H9 (cell line): ENCODE data around the gene ANP32A. TPM values are rescaled to one million over a fixed set of nuclear protein-coding genes. Genes with fewer than 3 reads are reported as not detected.

Experiments used
- DNase-seq: peaks from one replicate; pipeline ENCODE4 v3.0.0-alpha.2; 2017
- H2AFZ ChIP-seq: one replicate; pipeline ENCODE4 v1.6.1; 2013; ENCODE audit warnings: mild to moderate bottlenecking, low read length, control low read depth, moderate library complexity
- H2AK5ac ChIP-seq: 2 replicates; pipeline ENCODE4 v1.6.1; 2013; ENCODE audit warnings: low read length, control low read depth, mixed read lengths; ENCODE audit not compliant: insufficient read length
- H2BK120ac ChIP-seq: one replicate; pipeline ENCODE4 v1.6.1; 2013; ENCODE audit warnings: low read depth, mild to moderate bottlenecking, low read length, control low read depth, inconsistent platforms; ENCODE audit not compliant: poor library complexity, severe bottlenecking
- H2BK12ac ChIP-seq: 2 replicates; pipeline ENCODE4 v1.6.1; 2013; ENCODE audit warnings: low read length, control low read depth, mixed read lengths, low read depth; ENCODE audit not compliant: insufficient read length
- H2BK15ac ChIP-seq: 2 replicates; pipeline ENCODE4 v1.6.1; 2013; ENCODE audit warnings: low read depth, low read length, control low read depth
- H2BK20ac ChIP-seq: one replicate; pipeline ENCODE4 v1.6.1; 2013; ENCODE audit warnings: low read depth, mild to moderate bottlenecking, low read length, control low read depth, inconsistent platforms; ENCODE audit not compliant: poor library complexity, severe bottlenecking
- H2BK5ac ChIP-seq: 2 replicates; pipeline ENCODE4 v1.6.1; 2013; ENCODE audit warnings: low read length, control low read depth, mixed read lengths; ENCODE audit not compliant: insufficient read length
- H3K14ac ChIP-seq: 2 replicates; pipeline ENCODE4 v1.6.1; 2013; ENCODE audit warnings: low read length, control low read depth; ENCODE audit not compliant: insufficient read depth
- H3K18ac ChIP-seq: 2 replicates; pipeline ENCODE4 v1.6.1; 2013; ENCODE audit warnings: low read depth, mild to moderate bottlenecking, mixed read lengths, low read length, control low read depth; ENCODE audit not compliant: insufficient read length
- H3K23ac ChIP-seq: 2 replicates; pipeline ENCODE4 v1.6.1; 2013; ENCODE audit warnings: low read length, control low read depth, mixed read lengths, low read depth; ENCODE audit not compliant: insufficient read length
- H3K23me2 ChIP-seq: 2 replicates; pipeline ENCODE4 v1.6.1; 2013; ENCODE audit warnings: low read depth, mild to moderate bottlenecking, mixed read lengths, low read length, control low read depth; ENCODE audit not compliant: insufficient read length, poor library complexity, severe bottlenecking
- H3K27ac ChIP-seq: 2 replicates; pipeline ENCODE4 v1.5.1; 2013; ENCODE audit warnings: low read length, control low read depth, mixed read lengths, low read depth; ENCODE audit not compliant: insufficient read length
- H3K27me3 ChIP-seq: 2 replicates; pipeline ENCODE4 v1.6.1; 2013; ENCODE audit warnings: low read length, control low read depth, inconsistent platforms; ENCODE audit not compliant: insufficient read depth
- H3K4ac ChIP-seq: 2 replicates; pipeline ENCODE4 v1.6.1; 2013; ENCODE audit warnings: low read depth, mild to moderate bottlenecking, control low read depth, inconsistent platforms, low read length, moderate library complexity
- H3K4me1 ChIP-seq: 2 replicates; pipeline ENCODE4 v1.6.1; 2013; ENCODE audit warnings: low read length, control low read depth, inconsistent platforms; ENCODE audit not compliant: insufficient read depth
- H3K4me2 ChIP-seq: 2 replicates; pipeline ENCODE4 v1.6.1; 2013; ENCODE audit warnings: low read length, control low read depth, mixed read lengths; ENCODE audit not compliant: insufficient read length, insufficient read depth
- H3K56ac ChIP-seq: 2 replicates; pipeline ENCODE4 v1.6.1; 2013; ENCODE audit warnings: low read depth, mild to moderate bottlenecking, mixed read lengths, low read length, control low read depth; ENCODE audit not compliant: insufficient read length
- H3K79me1 ChIP-seq: 2 replicates; pipeline ENCODE4 v1.6.1; 2013; ENCODE audit warnings: low read depth, mild to moderate bottlenecking, moderate library complexity, low read length, control low read depth, inconsistent platforms; ENCODE audit not compliant: insufficient read depth, poor library complexity, severe bottlenecking
- H3K79me2 ChIP-seq: 2 replicates; pipeline ENCODE4 v1.6.1; 2013; ENCODE audit warnings: low read length, control low read depth, inconsistent platforms; ENCODE audit not compliant: insufficient read depth
- H3K9ac ChIP-seq: 2 replicates; pipeline ENCODE4 v1.6.1; 2013; ENCODE audit warnings: low read length, control low read depth, mixed read lengths; ENCODE audit not compliant: insufficient read length; ENCODE audit errors: extremely low read depth
- H3K9me3 ChIP-seq: one replicate; pipeline ENCODE4 v1.6.1; 2013; ENCODE audit warnings: low read depth, low read length, inconsistent platforms; ENCODE audit not compliant: control insufficient read depth
- H3T11ph ChIP-seq: one replicate; pipeline ENCODE4 v1.6.1; 2013; ENCODE audit warnings: mild to moderate bottlenecking, low read length, control low read depth, inconsistent platforms
- H4K20me1 ChIP-seq: one replicate; pipeline ENCODE4 v1.6.1; 2013; ENCODE audit not compliant: control insufficient read depth, insufficient read length, insufficient read depth
- H4K5ac ChIP-seq: 2 replicates; pipeline ENCODE4 v1.6.1; 2013; ENCODE audit warnings: low read depth, mild to moderate bottlenecking, mixed read lengths, low read length, control low read depth; ENCODE audit not compliant: insufficient read length
- H4K8ac ChIP-seq: replicated peaks from 2 replicates; pipeline ENCODE4 v1.6.1; 2013; ENCODE audit warnings: low read length, control low read depth, mixed read lengths, low read depth; ENCODE audit not compliant: insufficient read length
- H4K91ac ChIP-seq: 2 replicates; pipeline ENCODE4 v1.6.1; 2013; ENCODE audit warnings: low read depth, mild to moderate bottlenecking, moderate library complexity, mixed read lengths, low read length, control low read depth; ENCODE audit not compliant: insufficient read length
- H3K27ac Mint-ChIP-seq, 3 experiments: 2 replicates in 2 of 3; 3 replicates in 1 of 3; pipeline ENCODE4 v1.8.0; 2020 to 2021; ENCODE audit warnings: mixed read lengths in 3 of 3, mild to moderate bottlenecking in 1 of 3, moderate library complexity in 1 of 3
- H3K27me3 Mint-ChIP-seq: 2 replicates; pipeline ENCODE4 v1.8.0; 2021; ENCODE audit warnings: low read depth, mild to moderate bottlenecking, moderate library complexity, mixed read lengths
- H3K36me3 Mint-ChIP-seq, 3 experiments: 2 replicates in 2 of 3; 3 replicates in 1 of 3; pipeline ENCODE4 v1.8.0; 2020 to 2021; ENCODE audit warnings: low read depth in 3 of 3, mixed read lengths in 3 of 3; ENCODE audit not compliant: insufficient read depth in 1 of 3
- H3K4me1 Mint-ChIP-seq, 2 experiments: 2 replicates each; pipeline ENCODE4 v1.8.0; 2020; ENCODE audit warnings: mixed read lengths in 2 of 2
- H3K4me3 Mint-ChIP-seq, 2 experiments: 2 replicates in 1 of 2; 3 replicates in 1 of 2; pipeline ENCODE4 v1.8.0; 2020 to 2021; ENCODE audit warnings: mild to moderate bottlenecking in 2 of 2, mixed read lengths in 2 of 2, moderate library complexity in 1 of 2
- H3K9me3 Mint-ChIP-seq, 2 experiments: 2 replicates in 1 of 2; 3 replicates in 1 of 2; pipeline ENCODE4 v1.8.0; 2020; ENCODE audit warnings: mild to moderate bottlenecking in 2 of 2, mixed read lengths in 2 of 2, moderate library complexity in 1 of 2
- CTCF ChIP-seq: fragments of 200-600 bp; sonication (generic); conservative IDR thresholded peaks from 3 replicates; pipeline ENCODE4 v1.8.0; 2021; ENCODE audit warnings: antibody characterized with exemption, mild to moderate bottlenecking
- WGBS: extraction: QIAGEN DNeasy Blood & Tissue Kit; methylation state at CpG from one replicate; pipeline ENCODE4 v1.1.7; 2013; ENCODE audit warnings: missing lambda C conversion rate, low lambda C conversion rate, mixed read lengths; ENCODE audit not compliant: insufficient read length; ENCODE audit errors: extremely low coverage; 5-methylcytosine and 5-hydroxymethylcytosine counted together
- total RNA-seq: library from RNA; stranded (reverse); gene quantifications from 2 replicates; pipeline ENCODE4 v1.2.1, GENCODE V29; 2021

The ANP32A gene
- total RNA-seq, 1 experiment from 2014 or later: 318 TPM

- Histone ChIP-seq H3K18ac (peak overlapping the region; percentile 84), H3K4me2 (peak overlapping the region; percentile 98), H4K5ac (no peak overlapping the region), H3K27ac (no peak overlapping the region), H4K20me1 (peaks cover 7% of the 10 kb centered on the region), H2BK5ac (no peak overlapping the region), H2BK120ac (peak overlapping the region; percentile 97), H2BK20ac (no peak overlapping the region), H3K9ac (peak overlapping the region; percentile 77), H3K23ac (no peak overlapping the region), H2AK5ac (no peak overlapping the region), H2BK15ac (no peak overlapping the region), H3K9me3 (no peaks in the 10 kb centered on the region), H3K14ac (peak overlapping the region; percentile 95), H3K79me2 (peaks cover 41% of the 10 kb centered on the region; the same call in 1 of the 2 replicates), H4K8ac (no peak overlapping the region), H4K91ac (no peak overlapping the region), H3K27me3 (peaks cover 9% of the 10 kb centered on the region; the same call in 1 of the 2 replicates), H3K56ac (no peak overlapping the region), H3K4ac (no peak overlapping the region; the same call in 1 of the 2 replicates), H3K79me1 (peaks cover 8% of the 10 kb centered on the region), H2AFZ (no peak overlapping the region), H3K23me2 (peaks cover 18% of the 10 kb centered on the region), H2BK12ac (no peak overlapping the region), H3K4me1 (peaks cover 6% of the 10 kb centered on the region; the same call in 1 of the 2 replicates), H3T11ph (no peak overlapping the region)
- H3K4me3 Mint-ChIP-seq: peak overlapping the region; percentile 94 to 99
- H3K27me3 Mint-ChIP-seq: peaks cover 12% of the 10 kb centered on the region
- H3K27ac Mint-ChIP-seq: peak overlapping the region; percentile 92 to 97 (median 97)
- peaks cover 52% of the 10 kb centered on the region in 2 experiments for H3K4me1 Mint-ChIP-seq
- WGBS: no CpG with 5 or more reads among the region's 64 CpGs
- H3K9me3 Mint-ChIP-seq: no peaks in the 10 kb centered on the region
- peaks cover 8 to 30% (median 14%) of the 10 kb centered on the region in 3 experiments; a peak in 6 of 7 replicates for H3K36me3 Mint-ChIP-seq
- DNase-seq: no peak
- TF ChIP-seq CTCF: no peak
Measured at GRCh38 chr15:68817304-68818065, 3.2 kb downstream of the ANP32A start.
